Central memory CD4-positive, alpha-beta T cell (primary cell): Measurements from ENCODE around the gene MEGF10.

ENCODE experiments used
- DNase-seq: peaks from one replicate; pipeline ENCODE4 v3.0.0; 2022

MEGF10 gene

DNA sequence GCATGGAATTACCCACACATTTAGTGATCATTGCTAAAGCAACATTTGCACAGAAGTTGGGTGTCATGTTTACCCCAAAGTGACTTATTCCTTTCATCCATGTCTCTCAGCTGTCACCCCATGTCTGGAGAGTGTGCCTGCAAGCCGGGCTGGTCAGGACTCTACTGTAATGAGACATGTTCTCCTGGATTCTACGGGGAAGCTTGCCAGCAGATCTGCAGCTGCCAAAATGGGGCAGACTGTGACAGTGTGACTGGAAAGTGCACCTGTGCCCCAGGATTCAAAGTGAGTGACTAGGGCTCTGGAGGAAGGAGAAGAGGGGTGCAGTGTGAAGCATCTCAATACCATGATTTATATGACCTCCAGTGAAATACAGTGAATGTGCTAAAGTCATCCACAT lies 126.9 kb downstream of the MEGF10 start:
- no peak for DNase-seq

GRCh38 chr5:127418367-127418766 lies 127.8 kb downstream of the MEGF10 start:
- no peak for DNase-seq

DNA sequence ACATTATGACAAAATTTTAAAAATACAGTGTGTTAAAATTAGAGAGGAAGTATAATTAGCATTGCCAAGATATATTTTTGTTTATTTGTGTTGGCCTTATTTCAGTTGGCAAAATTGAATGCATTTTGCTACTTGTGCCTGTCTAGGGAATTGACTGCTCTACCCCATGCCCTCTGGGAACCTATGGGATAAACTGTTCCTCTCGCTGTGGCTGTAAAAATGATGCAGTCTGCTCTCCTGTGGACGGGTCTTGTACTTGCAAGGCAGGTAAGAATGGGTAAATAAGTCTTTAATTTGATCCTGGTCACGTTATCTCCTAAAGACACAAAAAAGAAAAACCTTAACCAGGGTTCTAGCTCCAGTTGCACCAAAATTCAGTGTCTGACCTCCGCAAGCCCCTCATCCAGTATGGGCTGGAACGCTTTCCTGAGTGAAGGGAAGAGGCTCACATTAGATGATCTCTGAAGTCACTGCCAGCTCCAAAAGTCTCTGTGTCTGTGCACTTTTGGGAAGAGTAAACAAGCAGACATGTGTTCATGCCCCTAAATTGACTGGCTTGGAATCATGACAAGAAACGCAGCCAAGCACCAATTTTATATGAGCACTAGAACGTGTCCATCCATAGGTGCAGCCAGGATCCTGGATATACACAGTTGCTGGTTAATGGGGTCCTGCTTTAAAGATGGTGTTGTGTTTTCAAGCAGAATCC lies 128.5 kb downstream of the MEGF10 start:
- DNase-seq: no peak

GRCh38 chr5:127419683-127420257 lies 129.2 kb downstream of the MEGF10 start:
- no peak for DNase-seq

- no peak for DNase-seq
These were observed 130.2 kb downstream of the MEGF10 start for GRCh38 chr5:127420758-127421157.

DNA sequence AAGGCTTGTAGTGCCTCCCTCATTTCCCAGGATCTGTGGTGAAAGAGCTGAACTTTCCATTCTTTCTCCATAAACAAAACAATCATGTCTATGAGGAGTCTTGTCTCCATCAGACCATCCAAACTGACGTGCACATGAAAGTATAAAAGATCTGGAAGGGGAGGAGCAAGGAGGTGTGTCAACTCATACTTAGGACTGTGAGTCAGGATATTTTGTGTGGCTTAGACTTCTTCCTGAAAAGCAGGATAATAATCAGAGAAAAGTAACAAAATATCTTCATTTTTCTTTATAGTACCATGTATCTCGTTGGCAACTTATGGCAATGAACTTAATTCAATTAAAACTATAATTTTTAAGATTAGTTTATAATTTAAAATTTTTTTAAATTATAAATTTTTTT lies 130.9 kb downstream of the MEGF10 start:
- no peak for DNase-seq

GRCh38 chr5:127423173-127423798 lies 132.7 kb downstream of the MEGF10 start:
- no peak for DNase-seq

DNA sequence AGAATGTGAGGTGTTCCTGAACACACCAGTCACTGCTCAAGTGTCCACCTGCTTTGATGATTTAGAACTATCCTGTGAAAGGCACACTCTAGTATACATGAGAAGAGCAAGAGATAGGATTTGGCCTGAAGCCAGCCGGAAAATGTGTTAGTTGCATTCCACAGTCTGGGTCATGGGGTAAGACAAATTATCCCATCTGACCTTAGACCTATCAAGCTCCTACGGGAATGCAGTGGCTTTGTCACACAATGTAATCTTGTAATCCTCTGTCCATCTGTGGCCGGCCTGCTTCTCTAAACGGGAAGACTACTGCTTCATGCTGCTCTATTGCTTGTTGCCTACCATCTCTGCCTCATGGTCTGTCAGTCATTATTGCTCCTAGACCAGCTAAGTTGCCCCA lies 134.4 kb downstream of the MEGF10 start:
- no peak for DNase-seq

GRCh38 chr5:127425868-127426267 lies 135.3 kb downstream of the MEGF10 start:
- DNase-seq: no peak

DNA sequence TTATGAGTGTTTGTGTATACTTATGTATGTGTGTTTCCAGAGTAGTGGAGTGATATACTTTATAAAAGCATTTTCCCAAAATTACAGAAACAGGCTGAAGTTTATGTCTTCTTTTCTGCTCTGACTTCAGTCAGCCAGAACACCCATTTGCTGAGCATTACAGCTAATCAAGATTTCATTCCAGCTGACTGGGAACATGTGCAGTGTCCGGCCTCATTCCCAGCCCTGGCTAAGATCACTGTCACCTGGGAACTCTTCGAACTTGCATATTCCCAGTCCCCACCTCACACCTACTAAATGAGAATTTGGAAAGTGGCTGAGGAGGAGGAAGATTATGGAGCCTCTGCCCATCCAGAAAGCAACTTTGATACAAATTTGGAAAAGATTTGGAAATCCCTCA lies 136.1 kb downstream of the MEGF10 start:
- DNase-seq: no peak

GRCh38 chr5:127428276-127428675 lies 137.7 kb downstream of the MEGF10 start:
- no peak for DNase-seq

DNA sequence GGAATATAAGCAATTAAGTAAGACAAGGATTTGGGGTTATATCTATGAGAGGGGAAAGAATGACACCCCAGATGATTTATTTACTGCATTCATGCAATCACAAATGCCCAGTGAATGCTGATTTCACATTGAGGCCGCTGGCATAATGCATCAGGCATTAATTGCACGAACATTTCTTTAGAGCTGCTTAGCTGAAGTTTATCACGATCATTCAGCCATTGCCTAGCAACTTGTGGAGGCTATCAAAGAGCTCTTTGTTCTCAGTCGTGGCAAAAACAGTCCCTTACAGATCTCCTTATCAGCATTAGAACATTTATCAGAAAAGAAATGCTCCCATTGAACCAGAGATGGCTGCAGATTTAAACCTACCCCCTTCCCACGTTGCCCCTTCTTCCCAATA lies 138.2 kb downstream of the MEGF10 start:
- no peak for DNase-seq

- no peak for DNase-seq
These were observed 139.3 kb downstream of the MEGF10 start for GRCh38 chr5:127429928-127430327.

DNA sequence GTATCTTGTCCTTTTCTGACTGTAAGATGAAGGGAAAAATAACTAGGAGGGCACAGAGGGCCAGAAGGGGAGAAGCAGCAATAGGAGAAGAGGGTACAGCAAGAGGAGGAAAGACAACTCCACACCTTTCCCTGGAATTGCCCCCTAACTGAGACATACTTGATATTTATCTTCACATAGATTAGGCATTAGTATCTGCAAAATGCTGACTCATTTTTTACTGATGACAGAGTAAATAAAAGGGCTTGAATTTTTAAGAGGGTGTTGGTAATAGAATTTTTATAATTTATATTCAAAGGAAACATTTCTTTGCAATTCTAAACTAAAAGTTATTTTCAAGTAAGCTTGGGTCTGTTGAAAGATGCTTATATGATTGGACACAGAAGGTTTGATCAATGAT lies 140.0 kb downstream of the MEGF10 start:
- no peak for DNase-seq

DNA sequence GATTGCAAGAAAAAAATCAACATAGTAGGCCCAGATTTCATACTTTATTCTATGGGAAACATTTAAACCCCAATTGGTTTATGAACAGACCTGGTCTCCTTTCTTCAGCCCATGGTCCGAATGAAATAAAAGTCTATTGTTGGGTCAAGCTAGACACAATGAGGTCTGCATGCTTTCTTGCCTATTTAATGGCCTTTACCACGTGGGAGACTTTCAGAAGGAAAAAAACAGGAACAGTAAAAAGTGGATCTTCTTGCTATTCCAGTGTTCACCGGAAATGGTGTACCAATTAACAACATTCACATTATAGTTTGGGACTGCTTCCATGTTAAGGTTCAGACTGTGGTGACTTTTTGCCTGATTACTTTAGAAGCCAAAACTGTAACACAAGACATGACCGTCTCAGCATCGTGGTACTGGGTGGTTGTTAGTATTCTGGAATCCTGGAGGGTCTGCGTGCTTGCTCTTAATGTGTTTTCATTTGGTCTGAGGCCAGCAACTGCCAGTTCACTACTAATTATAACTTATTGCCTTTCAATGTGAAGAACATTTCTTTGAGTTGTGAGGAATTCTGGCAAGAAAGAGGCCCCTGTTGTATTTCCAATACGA lies 141.5 kb downstream of the MEGF10 start:
- DNase-seq: no peak

DNA sequence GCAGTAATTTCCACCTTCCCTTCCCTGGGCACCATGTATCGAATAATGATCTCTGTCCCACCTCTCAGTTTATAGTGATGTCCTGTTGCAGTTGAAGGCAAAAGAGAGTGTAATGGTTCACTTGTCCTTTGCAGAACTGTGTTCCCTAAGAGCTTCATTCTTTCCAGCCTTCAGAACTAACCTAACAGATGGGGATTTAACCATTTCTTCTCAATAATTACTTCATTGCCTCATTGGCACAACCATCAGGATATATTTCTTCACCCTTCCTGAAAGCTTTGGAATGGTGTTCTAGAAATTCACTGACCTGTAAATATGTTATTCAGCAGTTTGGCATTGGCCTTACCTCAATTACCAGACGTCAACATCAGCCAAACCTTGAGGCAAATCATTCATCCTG lies 142.9 kb downstream of the MEGF10 start:
- DNase-seq: no peak

DNA sequence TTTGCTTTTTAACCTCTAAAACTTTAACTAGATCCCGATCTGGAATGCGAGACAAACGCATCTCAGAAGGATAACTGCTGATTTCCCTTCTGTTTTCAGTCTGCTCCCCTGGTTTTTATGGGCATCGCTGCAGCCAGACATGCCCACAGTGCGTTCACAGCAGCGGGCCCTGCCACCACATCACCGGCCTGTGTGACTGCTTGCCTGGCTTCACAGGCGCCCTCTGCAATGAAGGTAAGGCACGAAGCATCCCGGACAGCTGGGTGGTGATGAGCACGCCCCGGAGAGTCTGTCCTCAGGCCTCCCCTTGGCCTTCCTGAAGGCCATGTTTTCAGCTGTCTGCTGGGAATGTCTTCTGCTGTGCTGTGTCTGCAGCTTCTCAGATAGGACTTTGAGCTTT lies 144.0 kb downstream of the MEGF10 start:
- DNase-seq: no peak

GRCh38 chr5:127435821-127436220 lies 145.2 kb downstream of the MEGF10 start:
- DNase-seq: no peak

GRCh38 chr5:127439644-127440043 lies 149.0 kb downstream of the MEGF10 start:
- DNase-seq: no peak

GRCh38 chr5:127440831-127441230 lies 150.2 kb downstream of the MEGF10 start:
- DNase-seq: no peak

DNA sequence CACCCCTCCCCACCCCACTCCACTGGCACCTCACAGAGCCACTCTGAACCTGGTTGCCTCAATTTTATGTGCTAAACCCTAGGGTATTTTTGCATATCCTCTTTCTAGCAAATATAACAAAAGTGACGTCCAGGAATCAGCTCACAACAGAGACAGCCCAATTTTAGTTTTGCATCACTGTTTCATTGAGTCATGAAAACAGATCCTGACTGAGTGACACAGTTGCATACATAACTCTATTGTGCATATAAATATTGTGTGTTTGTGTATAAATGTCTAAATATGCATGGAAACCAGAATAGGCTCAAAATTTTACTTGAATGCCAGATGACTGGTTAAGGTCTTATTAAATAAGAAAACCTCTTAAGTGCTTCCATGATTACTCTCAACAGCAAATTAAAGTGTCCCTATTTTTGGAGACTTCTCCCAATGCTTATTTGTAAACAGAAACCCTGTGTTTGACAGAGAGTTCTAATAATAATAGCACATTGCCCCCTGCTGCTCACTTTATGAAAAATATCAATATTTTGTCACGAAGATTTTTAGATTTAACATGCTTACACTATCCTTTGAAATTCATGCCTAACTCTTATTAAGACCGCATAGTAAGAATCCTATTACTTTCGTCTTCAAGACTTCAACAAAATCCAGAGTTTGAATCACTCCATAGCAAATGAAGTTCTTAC lies 151.3 kb downstream of the MEGF10 start:
- DNase-seq: no peak

DNA sequence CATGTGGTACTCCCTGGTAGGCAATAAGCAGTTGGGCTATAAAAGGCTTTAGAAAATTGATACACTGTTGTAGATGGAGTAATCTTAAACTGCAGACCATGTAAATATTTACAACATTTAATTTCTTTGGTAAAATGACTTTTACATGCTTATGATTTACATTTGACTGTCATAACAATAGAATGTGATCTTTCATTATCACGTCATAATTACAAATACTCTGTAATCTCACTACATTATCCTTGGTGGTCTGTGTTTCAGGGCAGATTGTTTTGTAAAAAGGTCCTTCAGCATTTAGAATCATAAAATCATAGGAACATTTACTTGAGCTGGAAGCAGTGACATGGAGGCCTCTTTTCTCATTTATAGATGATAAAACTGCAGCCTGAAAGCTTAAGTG lies 153.6 kb downstream of the MEGF10 start:
- no peak for DNase-seq

DNA sequence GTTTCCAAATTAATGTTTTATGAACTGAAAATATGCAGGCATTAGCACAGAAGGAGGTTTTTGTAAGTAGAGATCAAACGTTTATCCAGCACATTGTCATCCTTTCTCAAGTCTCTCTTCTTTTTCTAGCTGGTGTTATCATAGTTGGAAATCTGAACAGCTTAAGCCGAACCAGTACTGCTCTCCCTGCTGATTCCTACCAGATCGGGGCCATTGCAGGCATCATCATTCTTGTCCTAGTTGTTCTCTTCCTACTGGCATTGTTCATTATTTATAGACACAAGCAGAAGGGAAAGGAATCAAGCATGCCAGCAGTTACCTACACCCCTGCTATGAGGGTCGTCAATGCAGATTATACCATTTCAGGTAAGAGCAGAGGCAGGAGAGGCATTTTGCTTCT lies 154.7 kb downstream of the MEGF10 start:
- DNase-seq: no peak

DNA sequence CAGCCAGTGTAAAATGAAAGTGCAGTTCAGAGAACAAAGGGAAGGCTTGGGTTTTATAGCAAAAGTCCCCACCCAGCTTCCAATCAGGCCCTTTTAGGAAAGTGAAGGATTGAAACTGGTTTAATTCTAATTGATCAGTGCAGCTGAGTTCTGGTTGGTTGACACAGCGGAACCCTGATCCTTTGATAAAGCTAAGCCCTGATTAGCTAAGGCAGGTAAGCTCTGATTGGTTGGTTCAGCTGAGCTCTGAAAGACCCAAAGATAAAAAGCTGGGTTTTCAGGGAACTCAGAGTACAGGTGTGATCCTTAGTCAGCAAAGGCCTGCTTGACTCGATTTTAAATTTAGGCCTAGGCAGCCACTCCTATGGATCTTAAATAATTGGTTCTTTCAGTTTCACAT lies 156.0 kb downstream of the MEGF10 start:
- no peak for DNase-seq
